ENCODE results near the gene INS. TPM values are rescaled to one million over a fixed set of nuclear protein-coding genes. Genes with fewer than 3 reads are reported as not detected.

The INS gene
- total RNA-seq, 2 experiments from 2014 or later = not detected

- H3K36me3 ChIP-seq (ENCODE audit: insufficient read depth, low read length) = no peaks in the 10 kb centered on the region
- no peaks in the 10 kb centered on the region for H3K4me1 ChIP-seq (ENCODE audit: insufficient read depth, low read length)
- H3K4me3 ChIP-seq (ENCODE audit: low read length) = no peak within 1 kb of the TSS
- no peak within 1 kb of the TSS for H3K4me3 Mint-ChIP-seq
- POLR2A ChIA-PET = no interaction called here
- peaks cover 5% of the 10 kb centered on the region for H3K27me3 Mint-ChIP-seq
- no peak for DNase-seq
- H3K9me3 ChIP-seq (ENCODE audit: control insufficient read depth in 1 of 2, insufficient read depth in 1 of 2, low read length in 2 of 2) = peaks cover 0 to 9% of the 10 kb centered on the region in 2 experiments
- no peaks in the 10 kb centered on the region for H3K36me3 Mint-ChIP-seq (ENCODE audit: low read depth)
- H3K27ac ChIP-seq (ENCODE audit: low read depth in 1 of 2, low read length in 2 of 2) = no peak within 1 kb of the TSS
- no peaks in the 10 kb centered on the region for H3K9me3 Mint-ChIP-seq
- CTCF ChIA-PET = no interaction called here
- no peaks in the 10 kb centered on the region for H3K4me1 Mint-ChIP-seq (ENCODE audit: low read depth)
- H3K27me3 ChIP-seq (ENCODE audit: control insufficient read depth in 1 of 2, insufficient read depth in 2 of 2, low read length in 2 of 2) = no peaks in the 10 kb centered on the region
- no peak within 1 kb of the TSS for H3K27ac Mint-ChIP-seq
- intact Hi-C loops (cut with DNase I, micrococcal nuclease) = no loop called here
- TF ChIP-seq CTCF (IDR thresholded peaks at IDR 0.05) = no peak
- no peak for ATAC-seq (ENCODE audit: poor library complexity)
Observed at GRCh38 chr11:2171591-2172003, 10.6 kb upstream of the INS start, which contains the start of gene TH. Gene TH (minus strand): TSS chr11:2171815. CDS start chr11:2171786, 29 bp downstream.

GRCh38 chr11:2169626-2170570, 8.9 kb upstream of the INS start:
- Histone ChIP-seq H3K27me3 (ENCODE audit: control insufficient read depth in 1 of 2, insufficient read depth in 2 of 2, low read length in 2 of 2) (peaks cover 0 to 12% of the 10 kb centered on the region in 2 experiments), H3K27ac (ENCODE audit: low read depth in 1 of 2, low read length in 2 of 2) (no peak overlapping the region), H3K9me3 (ENCODE audit: control insufficient read depth in 1 of 2, insufficient read depth in 1 of 2, low read length in 2 of 2) (peaks cover 0 to 9% of the 10 kb centered on the region in 2 experiments), H3K4me1 (ENCODE audit: insufficient read depth, low read length) (peaks cover 5% of the 10 kb centered on the region), H3K4me3 (ENCODE audit: low read length) (no peak overlapping the region), H3K36me3 (ENCODE audit: insufficient read depth, low read length) (no peaks in the 10 kb centered on the region)
- no peaks in the 10 kb centered on the region for H3K9me3 Mint-ChIP-seq
- peaks cover 5% of the 10 kb centered on the region for H3K27me3 Mint-ChIP-seq
- POLR2A ChIA-PET = no interaction called here
- no peak for ATAC-seq (ENCODE audit: poor library complexity)
- TF ChIP-seq CTCF (IDR thresholded peaks at IDR 0.05) = no peak
- H3K27ac Mint-ChIP-seq = no peak overlapping the region
- intact Hi-C loops (cut with DNase I, micrococcal nuclease) = no loop called here
- no peak for DNase-seq
- CTCF ChIA-PET = no interaction called here
- no peaks in the 10 kb centered on the region for H3K36me3 Mint-ChIP-seq (ENCODE audit: low read depth)
- H3K4me1 Mint-ChIP-seq (ENCODE audit: low read depth) = no peaks in the 10 kb centered on the region
- no peak overlapping the region for H3K4me3 Mint-ChIP-seq

DNA sequence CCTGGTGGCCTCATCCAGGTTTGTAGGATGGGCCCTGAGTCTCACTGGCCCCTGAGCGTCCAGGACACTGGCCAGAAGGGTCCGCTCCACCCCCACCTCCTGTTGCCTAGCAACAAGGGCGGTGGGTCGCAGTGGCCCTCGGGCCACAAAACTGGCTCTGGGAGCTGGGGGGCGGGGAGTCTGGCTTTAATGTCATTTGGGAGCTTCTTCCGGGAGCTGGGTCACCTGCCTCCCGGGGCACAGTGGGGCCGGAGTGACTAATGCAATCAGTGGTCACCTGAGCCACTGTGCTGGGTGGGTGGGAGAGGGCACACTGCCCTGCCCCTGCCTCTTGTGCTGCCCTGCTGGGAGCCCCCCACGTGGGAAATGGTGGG, 8.0 kb upstream of the INS start:
- ATAC-seq (ENCODE audit: poor library complexity) (no peak), DNase-seq (no peak)
- intact Hi-C loops (cut with DNase I, micrococcal nuclease) = no loop called here
- Histone ChIP-seq H3K9me3 (ENCODE audit: control insufficient read depth in 1 of 2, insufficient read depth in 1 of 2, low read length in 2 of 2) (peaks cover 0 to 10% of the 10 kb centered on the region in 2 experiments), H3K27ac (ENCODE audit: low read depth in 1 of 2, low read length in 2 of 2) (no peak overlapping the region), H3K4me3 (ENCODE audit: low read length) (no peak overlapping the region), H3K4me1 (ENCODE audit: insufficient read depth, low read length) (peaks cover 5% of the 10 kb centered on the region), H3K27me3 (ENCODE audit: control insufficient read depth in 1 of 2, insufficient read depth in 2 of 2, low read length in 2 of 2) (peaks cover 0 to 12% of the 10 kb centered on the region in 2 experiments), H3K36me3 (ENCODE audit: insufficient read depth, low read length) (no peaks in the 10 kb centered on the region)
- ChIA-PET POLR2A (no interaction called here), CTCF (no interaction called here)
- H3K4me1 Mint-ChIP-seq (ENCODE audit: low read depth) = no peaks in the 10 kb centered on the region
- no peak overlapping the region for H3K27ac Mint-ChIP-seq
- peaks cover 5% of the 10 kb centered on the region for H3K27me3 Mint-ChIP-seq
- H3K36me3 Mint-ChIP-seq (ENCODE audit: low read depth) = no peaks in the 10 kb centered on the region
- no peak overlapping the region for H3K4me3 Mint-ChIP-seq
- no peak for TF ChIP-seq CTCF (IDR thresholded peaks at IDR 0.05)
- no peaks in the 10 kb centered on the region for H3K9me3 Mint-ChIP-seq
